RWPE1 (cell line): ENCODE data around the gene NFATC4.

Experiments
- CTCF ChIA-PET: fragments of 350-600 bp; sonication (Branson Sonifier 250); formaldehyde crosslinking; extraction: SDS; loops from one replicate; lab custom pipeline; 2021; lab: Yijun Ruan, JAX
- POLR2A ChIA-PET: fragments of 400-600 bp; formaldehyde crosslinking; extraction: SDS; loops from one replicate; lab custom pipeline; 2020; ENCODE audit warnings: antibody characterized with exemption; ENCODE audit not compliant: low non-redundant PET; lab: Yijun Ruan, JAX
- DNase-seq: peaks from one replicate; pipeline ENCODE4 v3.0.0; 2012; ENCODE audit warnings: low spot score
- H3K27ac ChIP-seq: fragments of 450-650 bp; 2 replicates; pipeline ENCODE4 v1.5.1; 2017
- TF ChIP-seq, protein P1 (sequence below): fragments of 450-650 bp; conservative IDR thresholded peaks from 2 replicates; pipeline ENCODE4 v1.5.1; 2017; ENCODE audit warnings: low read depth, mild to moderate bottlenecking

Gene NFATC4

DNA sequence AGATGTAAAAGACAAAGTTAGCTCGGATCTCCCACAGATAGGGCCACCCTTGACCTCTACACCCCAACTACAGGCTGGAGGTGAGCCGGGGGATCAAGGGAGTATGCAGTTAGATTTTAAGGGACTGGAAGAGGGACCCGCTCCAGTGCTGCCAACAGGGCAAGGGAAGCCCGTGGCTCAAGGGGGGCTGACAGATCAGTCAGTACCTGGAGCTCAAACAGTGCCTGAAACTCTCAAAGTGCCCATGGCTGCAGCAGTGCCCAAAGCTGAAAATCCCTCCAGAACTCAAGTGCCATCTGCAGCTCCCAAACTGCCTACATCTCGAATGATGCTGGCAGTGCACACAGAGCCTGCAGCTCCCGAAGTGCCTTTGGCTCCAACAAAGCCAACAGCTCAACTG, 41.2 kb downstream of the NFATC4 start:
- POLR2A ChIA-PET = no interaction called here
- no peak for DNase-seq
- no peak overlapping the region for H3K27ac ChIP-seq
- CTCF ChIA-PET = interaction anchor here (0.6 to 3.1 kb wide), 8 partner anchors 12 to 340 kb away, joined by 3 to 16 read pairs (median 3); no protein-coding TSS in a partner anchor
- TF ChIP-seq, protein P1, sequence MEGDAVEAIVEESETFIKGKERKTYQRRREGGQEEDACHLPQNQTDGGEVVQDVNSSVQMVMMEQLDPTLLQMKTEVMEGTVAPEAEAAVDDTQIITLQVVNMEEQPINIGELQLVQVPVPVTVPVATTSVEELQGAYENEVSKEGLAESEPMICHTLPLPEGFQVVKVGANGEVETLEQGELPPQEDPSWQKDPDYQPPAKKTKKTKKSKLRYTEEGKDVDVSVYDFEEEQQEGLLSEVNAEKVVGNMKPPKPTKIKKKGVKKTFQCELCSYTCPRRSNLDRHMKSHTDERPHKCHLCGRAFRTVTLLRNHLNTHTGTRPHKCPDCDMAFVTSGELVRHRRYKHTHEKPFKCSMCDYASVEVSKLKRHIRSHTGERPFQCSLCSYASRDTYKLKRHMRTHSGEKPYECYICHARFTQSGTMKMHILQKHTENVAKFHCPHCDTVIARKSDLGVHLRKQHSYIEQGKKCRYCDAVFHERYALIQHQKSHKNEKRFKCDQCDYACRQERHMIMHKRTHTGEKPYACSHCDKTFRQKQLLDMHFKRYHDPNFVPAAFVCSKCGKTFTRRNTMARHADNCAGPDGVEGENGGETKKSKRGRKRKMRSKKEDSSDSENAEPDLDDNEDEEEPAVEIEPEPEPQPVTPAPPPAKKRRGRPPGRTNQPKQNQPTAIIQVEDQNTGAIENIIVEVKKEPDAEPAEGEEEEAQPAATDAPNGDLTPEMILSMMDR = no peak

DNA sequence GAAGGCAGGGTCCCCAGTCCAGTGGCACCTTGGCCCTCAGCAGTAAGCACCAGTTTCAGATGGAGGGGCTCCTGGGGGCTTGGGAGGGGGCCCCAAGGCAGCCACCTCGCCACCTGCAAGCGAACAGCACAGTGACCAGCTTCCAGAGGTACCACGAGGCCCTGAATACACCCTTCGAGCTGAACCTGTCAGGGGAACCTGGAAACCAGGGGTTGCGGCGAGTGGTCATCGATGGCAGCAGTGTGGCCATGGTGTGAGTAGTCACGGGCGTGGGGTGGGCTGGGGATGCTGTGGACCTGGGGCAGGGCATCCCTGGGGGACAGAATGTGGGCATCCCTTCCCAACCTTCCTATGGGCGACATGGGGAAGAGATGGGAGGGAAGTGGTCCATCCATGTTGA, 42.0 kb downstream of the NFATC4 start:
- ChIA-PET POLR2A (no interaction called here), CTCF (interaction anchor here (1.2 to 3.1 kb wide), 4 partner anchors 13 to 77 kb away, joined by 3 to 16 read pairs (median 5); no protein-coding TSS in a partner anchor)
- no peak for DNase-seq
- no peak overlapping the region for H3K27ac ChIP-seq
- TF ChIP-seq, protein P1 = no peak

DNA sequence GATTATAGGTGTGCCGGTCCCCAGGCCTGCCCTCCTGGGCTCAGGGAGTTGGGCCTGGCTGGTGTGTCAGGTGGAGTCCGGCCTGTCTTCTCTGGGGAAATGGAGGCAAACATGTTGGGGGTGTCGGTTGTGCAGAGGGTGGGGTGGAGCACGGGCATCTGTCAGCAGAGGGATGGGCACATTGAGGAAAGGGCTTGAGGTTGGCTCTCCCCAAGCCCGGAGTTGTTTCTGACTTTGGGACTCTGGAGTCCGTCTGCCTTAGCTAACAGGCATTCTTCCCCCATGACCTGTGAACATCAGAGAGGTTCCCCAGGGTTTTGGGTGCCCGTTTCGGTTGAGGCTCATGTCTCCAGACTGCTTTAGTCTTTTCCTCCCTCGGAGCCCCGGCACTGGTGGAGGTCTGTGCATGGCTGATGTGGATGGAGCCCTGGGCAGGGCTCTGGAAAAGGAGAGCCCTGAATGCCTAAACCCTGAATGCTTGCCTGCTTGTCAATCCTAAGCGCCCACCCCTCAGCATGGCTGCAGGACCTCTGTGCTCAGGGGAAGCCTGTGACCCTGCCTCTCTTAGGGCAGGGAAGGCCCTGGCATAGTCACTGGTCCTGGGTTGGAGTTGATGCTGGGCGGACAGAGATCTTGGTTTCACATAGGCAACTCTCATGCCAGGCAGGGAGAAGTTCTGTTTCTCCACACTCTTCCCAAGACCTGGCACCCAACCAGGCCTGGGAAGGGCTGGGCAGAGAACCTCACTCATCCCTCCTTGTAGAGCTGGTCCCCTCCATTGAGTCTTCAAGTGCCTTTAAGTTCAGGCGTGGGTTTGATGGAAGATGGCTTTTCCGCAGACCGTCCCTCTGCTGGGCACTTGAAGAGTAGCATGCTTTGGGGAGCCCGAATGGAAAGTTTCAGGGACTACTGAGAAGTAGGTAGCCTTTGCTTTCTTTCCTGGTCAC, 43.7 kb downstream of the NFATC4 start:
- ChIA-PET CTCF (interaction anchor here (0.6 to 1.6 kb wide), 6 partner anchors 19 to 234 kb away, joined by 3 to 8 read pairs (median 4); no protein-coding TSS in a partner anchor), POLR2A (no interaction called here)
- DNase-seq = peak; percentile 44
- TF ChIP-seq, protein P1 = peak; percentile 60
- H3K27ac ChIP-seq = no peak overlapping the region

DNA sequence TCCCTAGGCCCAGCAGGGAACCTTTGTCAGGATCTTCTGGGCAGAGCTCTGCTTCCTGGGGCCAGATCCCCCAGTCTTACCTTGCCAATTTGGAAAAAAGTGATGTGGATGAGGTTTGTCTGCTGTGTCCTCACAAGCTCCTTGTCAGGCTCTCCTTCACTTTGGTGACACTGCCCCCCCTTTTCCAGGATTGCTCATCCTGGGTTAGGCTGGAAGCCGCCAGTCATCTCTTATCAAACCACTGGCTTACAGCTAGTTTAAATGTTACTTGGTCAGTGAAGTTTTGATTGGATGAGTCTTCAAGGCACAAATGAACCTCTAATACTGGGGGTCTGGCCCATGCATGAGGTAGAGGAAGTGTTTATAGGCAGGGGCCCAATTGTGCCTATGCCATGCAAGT, 46.1 kb downstream of the NFATC4 start:
- TF ChIP-seq, protein P1 = no peak
- H3K27ac ChIP-seq = no peak overlapping the region
- no peak for DNase-seq
- POLR2A ChIA-PET = no interaction called here
- CTCF ChIA-PET = interaction anchor here (0.6 to 2.7 kb wide), 3 partner anchors 18 to 107 kb away, joined by 3 to 8 read pairs (median 7); no protein-coding TSS in a partner anchor

DNA sequence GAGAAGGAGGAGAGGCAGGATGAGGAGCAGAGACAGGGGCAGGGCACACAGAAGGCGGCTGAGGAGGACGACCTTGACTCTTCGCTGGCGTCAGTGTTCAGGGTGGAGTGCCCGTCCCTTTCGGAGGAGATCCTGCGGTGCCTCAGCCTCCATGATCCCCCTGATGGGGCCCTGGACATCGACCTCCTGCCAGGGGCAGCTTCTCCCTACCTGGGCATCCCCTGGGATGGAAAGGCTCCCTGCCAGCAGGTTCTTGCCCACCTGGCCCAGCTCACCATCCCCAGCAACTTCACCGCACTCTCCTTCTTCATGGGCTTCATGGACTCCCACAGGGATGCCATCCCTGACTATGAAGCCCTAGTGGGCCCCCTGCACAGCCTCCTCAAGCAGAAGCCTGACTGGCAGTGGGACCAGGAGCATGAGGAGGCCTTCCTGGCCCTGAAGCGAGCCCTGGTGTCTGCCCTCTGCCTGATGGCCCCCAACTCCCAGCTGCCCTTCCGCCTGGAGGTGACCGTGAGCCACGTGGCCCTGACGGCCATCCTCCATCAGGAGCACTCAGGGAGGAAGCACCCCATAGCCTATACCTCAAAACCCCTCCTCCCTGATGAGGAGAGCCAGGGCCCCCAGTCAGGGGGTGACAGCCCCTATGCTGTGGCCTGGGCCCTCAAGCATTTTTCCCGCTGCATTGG, 46.9 kb downstream of the NFATC4 start:
- no peak for DNase-seq
- no peak overlapping the region for H3K27ac ChIP-seq
- CTCF ChIA-PET = interaction anchor here (2.7 kb wide), 1 partner anchor 81 kb away, joined by 8 read pairs; no protein-coding TSS in a partner anchor
- POLR2A ChIA-PET = no interaction called here
- TF ChIP-seq, protein P1 = no peak
